ENCODE results near the gene DDX42.
"Not testable (repeated sequence)": the region's sequence is repeated elsewhere in the genome, so short reads cannot be mapped to it uniquely, and the experiment has no call there.

The DDX42 gene

GRCh38 chr17:63780507-63780906, 6.5 kb downstream of the DDX42 start:
- in situ Hi-C loops (cut with HindIII; ENCODE audit: low sequenced_read_pairs) = loop anchor here (5.0 kb wide), 2 partner anchors 33 to 37 kb away; no protein-coding TSS in a partner anchor

- in situ Hi-C loops (cut with HindIII; ENCODE audit: low sequenced_read_pairs) = loop anchor here (5.0 kb wide), 2 partner anchors 34 to 36 kb away; no protein-coding TSS in a partner anchor
Measured at GRCh38 chr17:63780928-63781327, 7.0 kb downstream of the DDX42 start.

- in situ Hi-C loops (cut with HindIII; ENCODE audit: low sequenced_read_pairs) = loop anchor here (5.0 kb wide), 2 partner anchors 34 to 36 kb away; no protein-coding TSS in a partner anchor
Measured at GRCh38 chr17:63783522-63783921, 9.6 kb downstream of the DDX42 start.

- in situ Hi-C loops (cut with HindIII; ENCODE audit: low sequenced_read_pairs) = no loop called here
Measured at GRCh38 chr17:63785556-63785955, 11.6 kb downstream of the DDX42 start.

DNA sequence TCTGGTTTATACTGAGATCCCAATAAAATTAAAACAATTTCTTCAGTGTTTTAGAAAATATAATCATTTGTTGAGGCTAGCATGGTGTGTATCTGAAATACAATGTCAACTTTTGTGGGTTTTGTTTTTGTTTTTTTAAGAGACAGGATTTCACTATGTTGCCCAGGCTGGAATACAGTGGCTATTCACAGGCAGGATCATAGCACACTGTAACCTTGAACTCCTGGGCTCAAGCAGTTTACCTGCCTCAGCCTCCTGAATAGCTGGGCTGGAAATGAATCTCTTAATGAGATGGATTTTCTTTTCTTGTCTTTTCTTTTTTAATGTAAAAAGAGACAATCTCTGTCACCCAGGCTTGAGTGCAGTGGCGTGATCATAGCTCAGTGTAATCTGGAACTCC, 12.1 kb downstream of the DDX42 start:
- in situ Hi-C loops (cut with HindIII; ENCODE audit: low sequenced_read_pairs) = no loop called here

- in situ Hi-C loops (cut with HindIII; ENCODE audit: low sequenced_read_pairs) = no loop called here
Measured at GRCh38 chr17:63786971-63787711, 13.2 kb downstream of the DDX42 start.

DNA sequence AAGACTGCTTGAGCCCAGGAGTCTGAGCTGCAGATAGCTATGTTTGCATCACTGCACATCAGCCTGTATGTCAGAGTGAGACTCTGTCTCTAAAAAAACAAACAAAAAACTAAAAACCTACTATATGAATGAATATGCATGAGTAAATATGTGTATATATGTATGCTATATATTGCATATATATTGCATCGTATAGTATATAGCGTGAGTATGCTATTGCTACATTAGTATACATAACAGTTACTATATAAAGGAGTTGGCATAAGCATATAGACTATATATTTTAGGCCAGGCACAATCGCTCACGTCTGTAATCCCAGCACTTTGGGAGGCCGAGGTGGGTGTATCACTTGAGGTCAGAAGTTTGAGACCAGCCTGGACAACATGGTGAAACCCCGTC, 16.1 kb downstream of the DDX42 start:
- in situ Hi-C loops (cut with HindIII; ENCODE audit: low sequenced_read_pairs) = no loop called here

GRCh38 chr17:63792055-63792729, 18.2 kb downstream of the DDX42 start:
- in situ Hi-C loops (cut with HindIII; ENCODE audit: low sequenced_read_pairs) = no loop called here

DNA sequence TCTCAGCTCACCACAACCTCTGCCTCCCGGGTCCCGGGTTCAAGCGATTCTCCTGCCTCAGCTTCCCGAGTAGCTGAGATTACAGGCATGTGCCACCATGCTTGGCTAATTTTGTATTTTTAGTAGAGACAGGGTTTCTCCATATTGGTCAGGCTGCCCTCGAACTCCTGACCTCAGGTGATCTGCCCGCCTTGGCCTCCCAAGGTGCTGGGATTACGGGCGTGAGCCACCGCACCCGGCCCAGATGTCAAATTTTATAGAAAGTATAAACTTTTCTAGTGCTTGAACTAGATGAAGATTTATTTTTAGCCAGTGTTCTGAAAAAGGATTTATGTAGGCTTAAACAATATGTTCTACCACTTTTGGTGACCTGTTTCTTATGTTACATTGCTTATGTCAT, 22.4 kb downstream of the DDX42 start:
- in situ Hi-C loops (cut with HindIII; ENCODE audit: low sequenced_read_pairs) = not testable (repeated sequence)

GRCh38 chr17:63798572-63799106, 24.7 kb downstream of the DDX42 start:
- in situ Hi-C loops (cut with HindIII; ENCODE audit: low sequenced_read_pairs) = no loop called here

GRCh38 chr17:63800783-63801182, 26.8 kb downstream of the DDX42 start:
- in situ Hi-C loops (cut with HindIII; ENCODE audit: low sequenced_read_pairs) = loop anchor here (5.0 kb wide), 2 partner anchors 33 to 62 kb away; no protein-coding TSS in a partner anchor

- in situ Hi-C loops (cut with HindIII; ENCODE audit: low sequenced_read_pairs) = loop anchor here (5.0 kb wide), 2 partner anchors 37 to 58 kb away; no protein-coding TSS in a partner anchor
Measured at GRCh38 chr17:63804328-63804727, 30.4 kb downstream of the DDX42 start.

- in situ Hi-C loops (cut with HindIII; ENCODE audit: low sequenced_read_pairs) = no loop called here
Measured at GRCh38 chr17:63805591-63805990, 31.6 kb downstream of the DDX42 start.

GRCh38 chr17:63809970-63810369, 36.0 kb downstream of the DDX42 start:
- in situ Hi-C loops (cut with HindIII; ENCODE audit: low sequenced_read_pairs) = no loop called here

- in situ Hi-C loops (cut with HindIII; ENCODE audit: low sequenced_read_pairs) = loop anchor here (5.0 kb wide), 2 partner anchors 34 to 69 kb away; no protein-coding TSS in a partner anchor
Measured at GRCh38 chr17:63816123-63816522, 42.2 kb downstream of the DDX42 start.

DNA sequence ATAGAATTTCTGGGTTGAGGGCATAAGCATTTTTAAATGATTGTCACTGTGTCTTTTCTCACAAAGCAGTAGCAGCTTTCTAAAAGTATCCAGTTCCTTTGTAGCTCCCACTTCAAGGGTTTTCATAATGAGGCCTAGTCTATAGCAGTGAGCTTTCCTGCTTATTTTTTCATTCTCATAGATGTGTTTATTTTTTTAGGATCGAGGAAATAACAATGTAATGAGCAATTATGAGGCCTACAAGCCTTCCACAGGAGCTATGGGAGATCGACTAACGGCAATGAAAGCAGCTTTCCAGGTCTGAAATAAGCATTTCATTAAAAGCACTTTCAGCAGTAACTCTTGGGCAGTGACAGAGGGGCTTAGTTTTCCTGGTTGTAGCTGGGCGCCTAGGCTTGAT, 42.7 kb downstream of the DDX42 start:
- in situ Hi-C loops (cut with HindIII; ENCODE audit: low sequenced_read_pairs) = loop anchor here (5.0 kb wide), 2 partner anchors 34 to 69 kb away; no protein-coding TSS in a partner anchor

DNA sequence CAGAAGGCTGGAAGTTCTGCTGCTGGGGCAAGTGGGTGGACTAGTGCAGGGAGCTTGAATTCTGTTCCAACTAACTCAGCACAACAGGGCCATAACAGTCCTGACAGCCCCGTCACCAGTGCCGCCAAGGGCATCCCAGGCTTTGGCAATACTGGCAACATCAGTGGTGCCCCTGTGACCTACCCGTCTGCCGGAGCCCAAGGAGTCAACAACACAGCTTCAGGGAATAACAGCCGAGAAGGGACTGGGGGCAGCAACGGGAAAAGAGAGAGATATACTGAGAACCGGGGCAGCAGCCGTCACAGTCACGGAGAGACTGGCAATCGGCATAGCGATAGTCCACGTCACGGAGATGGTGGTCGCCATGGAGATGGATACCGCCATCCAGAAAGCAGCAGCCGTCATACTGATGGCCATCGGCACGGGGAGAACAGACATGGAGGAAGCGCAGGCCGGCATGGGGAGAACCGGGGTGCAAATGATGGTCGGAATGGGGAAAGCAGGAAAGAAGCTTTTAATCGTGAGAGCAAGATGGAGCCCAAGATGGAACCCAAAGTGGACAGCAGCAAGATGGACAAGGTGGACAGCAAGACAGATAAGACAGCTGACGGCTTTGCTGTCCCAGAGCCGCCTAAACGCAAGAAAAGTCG, 43.9 kb downstream of the DDX42 start:
- in situ Hi-C loops (cut with HindIII; ENCODE audit: low sequenced_read_pairs) = loop anchor here (5.0 kb wide), 2 partner anchors 36 to 71 kb away; no protein-coding TSS in a partner anchor

DNA sequence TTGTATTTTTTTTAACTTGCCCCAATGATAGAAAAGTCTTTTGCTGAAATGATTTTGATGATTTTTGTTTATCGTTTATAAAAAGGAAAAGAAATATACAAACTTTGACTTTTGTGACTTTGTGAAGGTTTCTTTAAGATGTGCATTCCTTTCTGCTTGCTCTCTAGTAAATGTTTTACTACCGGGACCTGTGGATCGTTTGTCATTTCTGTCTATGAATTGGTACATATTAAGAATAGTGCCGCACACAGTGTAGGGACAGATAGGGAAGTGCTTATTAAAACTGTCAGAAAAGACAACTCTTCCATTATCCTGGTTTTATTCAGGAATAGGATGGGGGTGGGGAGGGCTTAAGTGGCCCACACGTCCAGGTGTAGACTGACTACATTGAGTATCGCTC, 45.2 kb downstream of the DDX42 start:
- in situ Hi-C loops (cut with HindIII; ENCODE audit: low sequenced_read_pairs) = loop anchor here (5.0 kb wide), 2 partner anchors 37 to 72 kb away; no protein-coding TSS in a partner anchor

GRCh38 chr17:63819585-63820537, 45.9 kb downstream of the DDX42 start:
- in situ Hi-C loops (cut with HindIII; ENCODE audit: low sequenced_read_pairs) = loop anchor here (5.0 kb wide), 2 partner anchors 38 to 73 kb away; no protein-coding TSS in a partner anchor
